ENCODE measurements around the gene PDE4C.

GRCh38 chr19:18223860-18224524 lies 2.2 kb downstream of the PDE4C start:
- TF ChIP-seq CTCF (IDR thresholded peaks at IDR 0.05) = no peak
- TF ChIP-seq POLR2A (IDR thresholded peaks at IDR 0.05) = peak in 1 of 2 donors; percentile 0

Data from uterus (tissue), 2 donors.